CD4-positive, CD25-positive, alpha-beta regulatory T cell (primary cell): ENCODE results near the gene RPS15. TPM values are rescaled to one million over a fixed set of nuclear protein-coding genes. Genes with fewer than 3 reads are reported as not detected.

Experiments
- ATAC-seq, 2 donors: fragments of 150-1000 bp; cut with Tn5 transposase; one replicate each; pipeline ENCODE4 v1.10.0; 2021; ENCODE audit warnings: low read depth in 2 of 2, moderate number of reproducible peaks in 2 of 2, moderate library complexity in 1 of 2
- DNase-seq, 3 donors: peaks; one replicate each; pipeline versions ENCODE4 v3.0.0 to v3.0.0-alpha.2; 2012 to 2022; ENCODE audit warnings: mixed read lengths in 1 of 3
- H3K27ac ChIP-seq: one replicate; pipeline ENCODE4 v1.7.0; 2013; ENCODE audit warnings: mild to moderate bottlenecking, low read length; ENCODE audit not compliant: insufficient read depth, poor library complexity, severe bottlenecking
- H3K27me3 ChIP-seq: one replicate; pipeline ENCODE4 v1.7.0; 2013; ENCODE audit warnings: low read length; ENCODE audit not compliant: control insufficient read depth, insufficient read depth
- H3K36me3 ChIP-seq: one replicate; pipeline ENCODE4 v1.7.0; 2013; ENCODE audit warnings: mild to moderate bottlenecking, low read length, moderate library complexity; ENCODE audit not compliant: control insufficient read depth, insufficient read depth
- H3K4me1 ChIP-seq: 2 replicates; pipeline ENCODE4 v1.7.0; 2013; ENCODE audit warnings: mild to moderate bottlenecking, low read length; ENCODE audit not compliant: insufficient read depth, control insufficient read depth, poor library complexity, severe bottlenecking
- H3K4me3 ChIP-seq: one replicate; pipeline ENCODE4 v1.7.0; 2013; ENCODE audit warnings: low read depth, mild to moderate bottlenecking, low read length, moderate library complexity
- H3K9me3 ChIP-seq, 2 experiments: 1 replicate in 1 of 2; 2 replicates in 1 of 2; pipeline ENCODE4 v1.7.0; 2013; ENCODE audit warnings: low read length in 2 of 2, mild to moderate bottlenecking in 1 of 2, moderate library complexity in 1 of 2; ENCODE audit not compliant: control insufficient read depth in 2 of 2
- H3K27ac Mint-ChIP-seq, 3 donors: one replicate each; pipeline ENCODE4 v1.8.0; 2020 to 2022; ENCODE audit warnings: mild to moderate bottlenecking in 3 of 3, mixed read lengths in 3 of 3, moderate library complexity in 2 of 3
- H3K27me3 Mint-ChIP-seq: one replicate; pipeline ENCODE4 v1.8.0; 2022; ENCODE audit warnings: mild to moderate bottlenecking, mixed read lengths
- H3K36me3 Mint-ChIP-seq: one replicate; pipeline ENCODE4 v1.8.0; 2020; ENCODE audit warnings: mixed read lengths
- H3K4me1 Mint-ChIP-seq, 4 donors: one replicate each; pipeline ENCODE4 v1.8.0; 2020 to 2022; ENCODE audit warnings: mixed read lengths in 4 of 4, mild to moderate bottlenecking in 1 of 4
- H3K4me3 Mint-ChIP-seq, 4 donors: one replicate each; pipeline ENCODE4 v1.8.0; 2020 to 2022; ENCODE audit warnings: mild to moderate bottlenecking in 4 of 4, mixed read lengths in 4 of 4, moderate library complexity in 3 of 4
- H3K9me3 Mint-ChIP-seq, 7 donors: one replicate each; pipeline ENCODE4 v1.8.0; 2020 to 2022; ENCODE audit warnings: mixed read lengths in 7 of 7, mild to moderate bottlenecking in 3 of 7, moderate library complexity in 2 of 7
- polyA plus RNA-seq, 4 donors: library from polyadenylated mRNA; unstranded; fragments of 300-500 nt; fragmentation: Illumina TruSeq; gene quantifications; one replicate each; pipeline ENCODE4 v1.2.3, GENCODE V29; 2021
- total RNA-seq: library from RNA; stranded (reverse); gene quantifications from one replicate; pipeline ENCODE4 v1.2.3, GENCODE V29; 2022

Gene RPS15
- total and polyA plus RNA-seq, 5 donors from 2014 or later: 1,352 to 3,453 (median 2,915) TPM

GRCh38 chr19:1423436-1424191 lies 14.6 kb upstream of the RPS15 start:
- H3K4me3 ChIP-seq: no peak overlapping the region
- Mint-ChIP-seq H3K9me3 (peaks cover 0 to 2% (median 0%) of the 10 kb centered on the region in 7 donors), H3K36me3 (peaks cover 22% of the 10 kb centered on the region), H3K27ac (peak overlapping the region in 1 of 3 donors; percentile 38), H3K27me3 (no peaks in the 10 kb centered on the region), H3K4me1 (peaks cover 0 to 11% (median 2%) of the 10 kb centered on the region in 4 donors), H3K4me3 (no peak overlapping the region)
- no peaks in the 10 kb centered on the region for H3K4me1 ChIP-seq
- ATAC-seq (no peak), DNase-seq (no peak)
- H3K36me3 ChIP-seq: peaks cover 83% of the 10 kb centered on the region
- no peaks in the 10 kb centered on the region for H3K27me3 ChIP-seq
- no peak overlapping the region for H3K27ac ChIP-seq
- no peaks in the 10 kb centered on the region for H3K9me3 ChIP-seq

- Mint-ChIP-seq H3K27me3 (no peaks in the 10 kb centered on the region), H3K9me3 (peaks cover 0 to 2% (median 0%) of the 10 kb centered on the region in 7 donors), H3K36me3 (peaks cover 20% of the 10 kb centered on the region), H3K27ac (peak overlapping the region in 1 of 3 donors; percentile 38), H3K4me3 (no peak overlapping the region), H3K4me1 (peaks cover 0 to 9% (median under 1%) of the 10 kb centered on the region in 4 donors)
- no peak for DNase-seq
- H3K36me3 ChIP-seq: peaks cover 81% of the 10 kb centered on the region
- ATAC-seq: no peak
- no peak overlapping the region for H3K27ac ChIP-seq
- H3K4me1 ChIP-seq: no peaks in the 10 kb centered on the region
- H3K9me3 ChIP-seq: no peaks in the 10 kb centered on the region
- H3K27me3 ChIP-seq: no peaks in the 10 kb centered on the region
- H3K4me3 ChIP-seq: no peak overlapping the region
Observed at GRCh38 chr19:1424192-1424955, 13.8 kb upstream of the RPS15 start.

GRCh38 chr19:1425102-1425837 lies 12.9 kb upstream of the RPS15 start:
- Histone ChIP-seq H3K4me3 (no peak overlapping the region), H3K27me3 (no peaks in the 10 kb centered on the region), H3K27ac (no peak overlapping the region), H3K36me3 (peaks cover 87% of the 10 kb centered on the region), H3K9me3 (no peaks in the 10 kb centered on the region), H3K4me1 (no peaks in the 10 kb centered on the region)
- Mint-ChIP-seq H3K9me3 (peaks cover 0 to 2% (median 0%) of the 10 kb centered on the region in 7 donors), H3K27me3 (no peaks in the 10 kb centered on the region), H3K4me3 (peak overlapping the region in 1 of 4 donors; percentile 82), H3K36me3 (peaks cover 16% of the 10 kb centered on the region), H3K4me1 (peaks cover 0 to 6% (median 0%) of the 10 kb centered on the region in 4 donors), H3K27ac (peak overlapping the region in 1 of 3 donors; percentile 69)
- no peak for ATAC-seq
- DNase-seq: no peak

GRCh38 chr19:1425902-1426301 lies 12.3 kb upstream of the RPS15 start:
- Mint-ChIP-seq H3K36me3 (peaks cover 12% of the 10 kb centered on the region), H3K27me3 (no peaks in the 10 kb centered on the region), H3K4me3 (no peak overlapping the region), H3K4me1 (peaks cover 0 to 6% (median 0%) of the 10 kb centered on the region in 4 donors), H3K9me3 (peaks cover 0 to 1% (median 0%) of the 10 kb centered on the region in 7 donors), H3K27ac (peak overlapping the region in 1 of 3 donors; percentile 69)
- ATAC-seq (no peak), DNase-seq (no peak)
- H3K36me3 ChIP-seq: peaks cover 83% of the 10 kb centered on the region
- H3K27ac ChIP-seq: no peak overlapping the region
- H3K9me3 ChIP-seq: no peaks in the 10 kb centered on the region
- no peak overlapping the region for H3K4me3 ChIP-seq
- no peaks in the 10 kb centered on the region for H3K27me3 ChIP-seq
- no peaks in the 10 kb centered on the region for H3K4me1 ChIP-seq

- H3K36me3 ChIP-seq: peaks cover 83% of the 10 kb centered on the region
Observed at GRCh38 chr19:1426736-1427135, 11.5 kb upstream of the RPS15 start.

GRCh38 chr19:1427221-1427920 lies 10.8 kb upstream of the RPS15 start:
- Histone ChIP-seq H3K27ac (no peak overlapping the region), H3K9me3 (no peaks in the 10 kb centered on the region), H3K4me3 (no peak overlapping the region), H3K36me3 (peaks cover 82% of the 10 kb centered on the region), H3K4me1 (no peaks in the 10 kb centered on the region), H3K27me3 (no peaks in the 10 kb centered on the region)
- Mint-ChIP-seq H3K4me3 (no peak overlapping the region), H3K27ac (no peak overlapping the region), H3K27me3 (no peaks in the 10 kb centered on the region), H3K9me3 (no peaks in the 10 kb centered on the region), H3K36me3 (peaks cover 12% of the 10 kb centered on the region), H3K4me1 (peaks cover 0 to 6% (median 0%) of the 10 kb centered on the region in 4 donors)
- ATAC-seq (no peak), DNase-seq (no peak)

More at GRCh38 chr19:1426736-1427135, 11.5 kb upstream of the RPS15 start:
- ATAC-seq: no peak
- H3K4me3 Mint-ChIP-seq: no peak overlapping the region
- no peaks in the 10 kb centered on the region for H3K27me3 ChIP-seq
- H3K27ac ChIP-seq: no peak overlapping the region
- no peaks in the 10 kb centered on the region for H3K9me3 Mint-ChIP-seq
- peaks cover 0 to 6% (median 0%) of the 10 kb centered on the region in 4 donors for H3K4me1 Mint-ChIP-seq
- no peak for DNase-seq
- no peaks in the 10 kb centered on the region for H3K4me1 ChIP-seq
- no peak overlapping the region for H3K4me3 ChIP-seq
- H3K27ac Mint-ChIP-seq: no peak overlapping the region
- no peaks in the 10 kb centered on the region for H3K27me3 Mint-ChIP-seq
- peaks cover 12% of the 10 kb centered on the region for H3K36me3 Mint-ChIP-seq
- H3K9me3 ChIP-seq: no peaks in the 10 kb centered on the region
